HFF-Myc (cell line): ENCODE data around the gene PDIA2.
"Not testable (repeated sequence)": the region's sequence is repeated elsewhere in the genome, so short reads cannot be mapped to it uniquely, and the experiment has no call there.

Experiments used
- DNase-seq: peaks from one replicate; pipeline ENCODE4 v3.0.0-alpha.2; 2011; ENCODE audit warnings: low read depth; ENCODE audit errors: extremely low read depth
- H3K4me3 ChIP-seq: replicated peaks from 2 replicates; pipeline ENCODE4 v1.5.1; 2011; ENCODE audit warnings: low read depth, mild to moderate bottlenecking, control low read depth, low read length
- TF ChIP-seq, protein P1 (sequence below): IDR thresholded peaks from 2 replicates; pipeline ENCODE4 v1.5.1; 2012; ENCODE audit warnings: mild to moderate bottlenecking, low read depth, low read length, control low read depth; ENCODE audit errors: missing control alignments

Gene PDIA2

GRCh38 chr16:263182-263774 is 19.7 kb upstream of the PDIA2 start:
- no peak for DNase-seq

DNA sequence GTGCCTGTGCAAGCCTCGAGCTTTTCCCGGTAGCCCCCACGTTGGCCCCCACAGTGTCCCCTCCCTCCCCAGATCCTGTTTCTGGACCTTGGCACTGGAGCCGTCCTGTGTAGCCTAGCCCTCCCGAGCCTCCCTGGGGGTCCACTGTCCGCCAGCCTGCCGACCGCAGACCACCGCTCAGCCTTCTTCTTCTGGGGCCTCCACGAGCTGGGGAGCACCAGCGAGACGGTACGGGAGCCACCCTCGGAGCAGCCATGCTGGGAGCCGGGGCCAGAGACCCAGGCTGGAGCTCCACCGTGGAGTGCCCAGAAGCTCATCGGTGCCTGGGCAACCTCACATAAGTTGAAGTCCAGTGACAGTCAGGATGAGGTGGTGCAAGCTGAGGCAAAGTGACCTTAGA is 19.0 kb upstream of the PDIA2 start:
- no peak overlapping the region for H3K4me3 ChIP-seq
- TF ChIP-seq, protein P1, sequence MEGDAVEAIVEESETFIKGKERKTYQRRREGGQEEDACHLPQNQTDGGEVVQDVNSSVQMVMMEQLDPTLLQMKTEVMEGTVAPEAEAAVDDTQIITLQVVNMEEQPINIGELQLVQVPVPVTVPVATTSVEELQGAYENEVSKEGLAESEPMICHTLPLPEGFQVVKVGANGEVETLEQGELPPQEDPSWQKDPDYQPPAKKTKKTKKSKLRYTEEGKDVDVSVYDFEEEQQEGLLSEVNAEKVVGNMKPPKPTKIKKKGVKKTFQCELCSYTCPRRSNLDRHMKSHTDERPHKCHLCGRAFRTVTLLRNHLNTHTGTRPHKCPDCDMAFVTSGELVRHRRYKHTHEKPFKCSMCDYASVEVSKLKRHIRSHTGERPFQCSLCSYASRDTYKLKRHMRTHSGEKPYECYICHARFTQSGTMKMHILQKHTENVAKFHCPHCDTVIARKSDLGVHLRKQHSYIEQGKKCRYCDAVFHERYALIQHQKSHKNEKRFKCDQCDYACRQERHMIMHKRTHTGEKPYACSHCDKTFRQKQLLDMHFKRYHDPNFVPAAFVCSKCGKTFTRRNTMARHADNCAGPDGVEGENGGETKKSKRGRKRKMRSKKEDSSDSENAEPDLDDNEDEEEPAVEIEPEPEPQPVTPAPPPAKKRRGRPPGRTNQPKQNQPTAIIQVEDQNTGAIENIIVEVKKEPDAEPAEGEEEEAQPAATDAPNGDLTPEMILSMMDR: no peak
- DNase-seq: no peak

More at GRCh38 chr16:263182-263774, 19.7 kb upstream of the PDIA2 start:
- no peak overlapping the region for H3K4me3 ChIP-seq
- TF ChIP-seq, protein P1: no peak

GRCh38 chr16:264440-264951 is 18.5 kb upstream of the PDIA2 start:
- no peak overlapping the region for H3K4me3 ChIP-seq
- DNase-seq: no peak

DNA sequence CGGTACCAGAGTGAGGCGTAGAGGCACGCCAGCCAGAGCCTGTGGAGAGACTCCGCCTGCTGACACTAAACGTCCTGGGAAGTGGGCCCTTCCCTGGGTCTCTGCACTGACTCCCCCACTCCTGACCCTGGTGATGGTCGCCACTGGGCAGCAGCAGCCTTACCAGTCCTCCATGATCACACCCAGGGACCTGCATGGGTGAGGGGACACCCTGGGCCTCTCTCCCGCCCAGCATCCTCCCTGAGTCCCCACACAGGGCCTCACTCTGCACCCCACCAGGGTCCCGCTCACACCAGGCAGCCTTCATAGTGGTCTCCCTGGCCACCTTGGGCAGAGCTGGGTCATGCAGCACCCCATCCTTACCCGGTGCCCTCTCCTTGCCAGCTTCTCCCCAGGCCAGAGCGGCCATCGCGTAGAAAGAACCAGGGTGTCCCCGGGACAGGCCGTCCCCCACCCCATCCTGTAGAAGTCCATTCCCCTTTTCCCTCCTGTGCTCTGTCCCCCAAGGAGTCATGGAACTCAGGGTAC is 17.9 kb upstream of the PDIA2 start:
- DNase-seq: no peak
- TF ChIP-seq, protein P1: no peak
- H3K4me3 ChIP-seq: no peak overlapping the region

More at GRCh38 chr16:264440-264951, 18.5 kb upstream of the PDIA2 start:
- TF ChIP-seq, protein P1: no peak

GRCh38 chr16:265711-266110 is 17.3 kb upstream of the PDIA2 start:
- TF ChIP-seq, protein P1: no peak
- H3K4me3 ChIP-seq: no peak overlapping the region
- no peak for DNase-seq

DNA sequence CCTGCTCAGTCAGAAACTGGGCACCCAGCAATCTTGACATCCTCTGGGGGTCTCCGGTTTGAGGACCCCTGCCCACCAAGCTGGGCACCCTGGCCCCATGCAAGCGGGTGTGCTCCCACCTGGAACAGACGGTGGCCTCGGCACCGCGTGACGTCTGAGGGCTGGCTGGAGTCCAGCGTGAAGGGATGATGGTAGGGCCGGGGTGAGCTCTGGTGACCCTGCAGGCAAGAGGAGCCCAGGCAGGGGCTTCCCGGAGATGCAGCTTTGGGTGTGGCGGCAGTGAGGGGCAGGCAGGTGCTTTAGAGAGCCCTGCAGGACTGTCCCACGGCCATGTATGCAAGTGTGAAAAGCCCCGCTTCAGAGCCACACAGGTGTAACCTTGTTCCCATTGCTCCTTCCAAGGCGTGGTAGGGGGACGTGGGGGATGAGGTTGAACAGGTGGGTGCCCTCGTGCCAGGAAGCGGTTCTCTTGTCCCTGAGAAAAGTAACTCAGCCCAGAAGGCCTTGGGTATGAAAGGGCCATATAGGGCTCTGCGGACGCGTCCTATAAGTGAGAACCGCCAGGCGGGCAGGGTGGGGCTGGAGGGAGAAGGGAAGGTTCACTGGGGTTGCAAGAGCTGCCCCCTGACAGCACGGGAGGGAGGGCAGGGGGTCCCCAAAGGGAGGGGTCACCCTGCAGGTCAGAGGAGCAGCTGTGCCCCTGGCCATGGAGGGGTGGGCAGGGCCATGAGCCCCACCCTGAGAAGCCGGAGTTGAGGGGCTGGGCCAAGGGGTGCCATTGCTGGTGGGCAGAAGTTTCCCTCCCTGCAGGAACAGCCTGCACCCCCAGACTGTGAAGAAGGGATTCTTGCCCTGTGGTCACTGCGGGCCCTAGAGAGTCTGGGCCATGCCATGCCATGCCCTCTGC is 16.5 kb upstream of the PDIA2 start:
- DNase-seq: no peak
- H3K4me3 ChIP-seq: no peak overlapping the region
- TF ChIP-seq, protein P1: no peak

DNA sequence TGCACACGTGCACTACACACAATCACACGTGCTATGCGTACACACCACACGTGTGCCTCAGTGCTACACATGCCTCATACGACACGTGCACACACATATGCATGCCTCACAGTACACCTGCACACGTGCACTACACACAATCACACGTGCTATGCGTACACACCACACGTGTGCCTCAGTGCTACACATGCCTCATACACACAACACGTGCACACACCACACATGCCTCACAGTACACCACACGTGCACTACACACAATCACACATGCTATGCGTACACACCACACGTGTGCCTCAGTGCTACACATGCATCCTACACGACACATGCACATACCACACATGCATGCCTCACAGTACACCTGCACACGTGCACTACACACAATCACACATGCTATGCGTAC is 15.4 kb upstream of the PDIA2 start:
- DNase-seq: not testable (repeated sequence)

More for the DNA sequence above, 15.4 kb upstream of the PDIA2 start:
- H3K4me3 ChIP-seq: not testable (repeated sequence)
